Cardiac muscle cell (in vitro differentiated cells and primary cell): ENCODE measurements around the gene ADK. TPM values are rescaled to one million over a fixed set of nuclear protein-coding genes. Genes with fewer than 3 reads are reported as not detected.

Experiments
- DNase-seq, 2 donors: peaks; one replicate each; pipeline versions ENCODE4 v3.0.0 to v3.0.0-alpha.2; 2010 to 2017; ENCODE audit warnings: low read depth in 1 of 2, low spot score in 1 of 2
- H3K27ac ChIP-seq: fragments of 200-600 bp; sonication (generic); 2 replicates; pipeline ENCODE4 v1.5.1; 2016
- H3K27me3 ChIP-seq: fragments of 200-600 bp; sonication (generic); 2 replicates; pipeline ENCODE4 v1.6.0; 2016; ENCODE audit warnings: control low read depth
- H3K36me3 ChIP-seq: fragments of 200-600 bp; sonication (generic); 2 replicates; pipeline ENCODE4 v1.5.1; 2016; ENCODE audit warnings: control low read depth
- H3K4me1 ChIP-seq: fragments of 200-600 bp; sonication (generic); 2 replicates; pipeline ENCODE4 v1.8.1; 2017; ENCODE audit warnings: low read depth, mild to moderate bottlenecking, mixed run types
- H3K4me3 ChIP-seq: fragments of 200-600 bp; sonication (generic); 2 replicates; pipeline ENCODE4 v1.5.1; 2016; ENCODE audit warnings: mild to moderate bottlenecking
- H3K9me3 ChIP-seq: fragments of 200-600 bp; sonication (generic); 2 replicates; pipeline ENCODE4 v1.5.1; 2017; ENCODE audit warnings: low read depth, mild to moderate bottlenecking, control low read depth
- polyA plus RNA-seq: library from polyadenylated mRNA; unstranded; fragments of >200 nt; fragmentation: Nextera tagmentation; extraction: Ambion mirVana; gene quantifications from 2 replicates; pipeline ENCODE4 v1.2.1, GENCODE V29; 2016
- total RNA-seq: library from RNA; depleted of rRNA; stranded (reverse); fragments of >200 nt; gene quantifications from 2 replicates; pipeline ENCODE4 v1.2.3, GENCODE V29; 2016
- TF ChIP-seq, protein P1 (sequence below): IDR thresholded peaks from 2 replicates; pipeline ENCODE4 v1.5.1; 2012; ENCODE audit warnings: low read depth, mild to moderate bottlenecking, low read length

Gene ADK
- total and polyA plus RNA-seq, 2 experiments from 2014 or later, result 24.8 to 57.4 TPM

DNA sequence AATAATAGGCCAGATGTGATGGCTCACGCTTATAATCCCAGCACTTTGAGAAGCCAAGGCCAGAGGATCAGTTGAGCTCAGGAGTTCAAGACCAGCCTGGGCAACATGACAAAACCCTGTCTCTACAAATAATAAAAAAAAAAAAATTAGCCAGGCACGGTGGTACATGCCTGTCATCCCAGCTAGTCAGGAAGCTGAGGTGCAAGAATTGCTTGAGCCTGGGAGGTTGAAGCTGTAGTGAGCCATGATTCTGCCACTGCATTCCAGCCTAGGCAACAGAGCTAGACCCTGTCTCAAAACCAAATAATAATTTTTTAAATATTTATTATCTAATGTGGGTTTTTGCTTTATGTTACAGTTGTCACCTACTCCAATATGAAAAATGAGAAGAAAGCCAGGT, 178.9 kb downstream of the ADK start:
- no peak overlapping the region for H3K27ac ChIP-seq
- no peak for DNase-seq
- H3K4me1 ChIP-seq, result peaks cover 6% of the 10 kb centered on the region
- no peak overlapping the region for H3K4me3 ChIP-seq
- H3K27me3 ChIP-seq, result no peaks in the 10 kb centered on the region
- H3K9me3 ChIP-seq, result no peaks in the 10 kb centered on the region
- TF ChIP-seq, protein P1, sequence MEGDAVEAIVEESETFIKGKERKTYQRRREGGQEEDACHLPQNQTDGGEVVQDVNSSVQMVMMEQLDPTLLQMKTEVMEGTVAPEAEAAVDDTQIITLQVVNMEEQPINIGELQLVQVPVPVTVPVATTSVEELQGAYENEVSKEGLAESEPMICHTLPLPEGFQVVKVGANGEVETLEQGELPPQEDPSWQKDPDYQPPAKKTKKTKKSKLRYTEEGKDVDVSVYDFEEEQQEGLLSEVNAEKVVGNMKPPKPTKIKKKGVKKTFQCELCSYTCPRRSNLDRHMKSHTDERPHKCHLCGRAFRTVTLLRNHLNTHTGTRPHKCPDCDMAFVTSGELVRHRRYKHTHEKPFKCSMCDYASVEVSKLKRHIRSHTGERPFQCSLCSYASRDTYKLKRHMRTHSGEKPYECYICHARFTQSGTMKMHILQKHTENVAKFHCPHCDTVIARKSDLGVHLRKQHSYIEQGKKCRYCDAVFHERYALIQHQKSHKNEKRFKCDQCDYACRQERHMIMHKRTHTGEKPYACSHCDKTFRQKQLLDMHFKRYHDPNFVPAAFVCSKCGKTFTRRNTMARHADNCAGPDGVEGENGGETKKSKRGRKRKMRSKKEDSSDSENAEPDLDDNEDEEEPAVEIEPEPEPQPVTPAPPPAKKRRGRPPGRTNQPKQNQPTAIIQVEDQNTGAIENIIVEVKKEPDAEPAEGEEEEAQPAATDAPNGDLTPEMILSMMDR, result no peak
- H3K36me3 ChIP-seq, result no peaks in the 10 kb centered on the region

DNA sequence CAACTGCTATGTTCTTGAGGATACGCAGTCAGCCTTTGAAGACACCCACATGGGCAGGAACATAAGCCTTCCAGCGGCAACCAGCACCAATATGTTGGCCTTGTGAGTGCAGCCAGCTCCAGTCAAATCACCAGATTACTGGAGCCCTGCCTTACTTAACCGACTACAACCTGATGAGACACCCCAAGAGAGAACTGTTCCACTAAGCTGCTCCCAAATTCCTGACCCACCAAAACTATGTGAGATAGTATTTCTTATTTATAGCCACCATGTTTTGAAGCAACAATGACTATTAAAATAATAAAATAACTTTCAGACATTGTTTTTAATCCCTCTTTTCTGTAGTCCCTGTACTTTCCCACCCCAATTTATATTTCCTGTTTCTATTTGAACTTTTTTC, 179.6 kb downstream of the ADK start:
- H3K27me3 ChIP-seq, result no peaks in the 10 kb centered on the region
- TF ChIP-seq, protein P1, result no peak

DNA sequence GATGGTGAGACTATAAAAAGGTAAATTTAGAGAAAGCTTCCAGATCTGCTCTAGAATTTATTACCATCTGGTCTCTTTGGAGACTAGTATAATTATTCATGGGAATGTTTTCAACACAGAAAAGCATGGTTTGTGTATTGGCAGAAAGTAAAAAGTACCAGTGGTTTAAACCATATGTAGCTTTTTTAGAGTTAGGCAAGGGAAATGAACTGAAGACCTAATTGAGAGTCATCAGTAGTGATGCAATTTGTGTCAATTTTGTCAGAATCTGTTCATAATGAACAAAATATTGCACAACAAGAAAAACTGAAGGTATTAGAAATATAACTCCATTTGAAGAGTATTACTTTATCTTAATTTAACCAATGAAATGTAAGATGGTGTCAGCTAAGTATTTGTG, 181.4 kb downstream of the ADK start:
- TF ChIP-seq, protein P1, result no peak
- DNase-seq, result no peak
- Histone ChIP-seq H3K4me1 (no peaks in the 10 kb centered on the region), H3K36me3 (no peaks in the 10 kb centered on the region), H3K9me3 (no peaks in the 10 kb centered on the region), H3K27me3 (no peaks in the 10 kb centered on the region), H3K27ac (no peak overlapping the region), H3K4me3 (no peak overlapping the region)

More for the DNA sequence above, 179.6 kb downstream of the ADK start:
- no peak overlapping the region for H3K27ac ChIP-seq
- DNase-seq, result no peak
- no peaks in the 10 kb centered on the region for H3K9me3 ChIP-seq
- no peak overlapping the region for H3K4me3 ChIP-seq
- H3K36me3 ChIP-seq, result no peaks in the 10 kb centered on the region
- H3K4me1 ChIP-seq, result peaks cover 6% of the 10 kb centered on the region

DNA sequence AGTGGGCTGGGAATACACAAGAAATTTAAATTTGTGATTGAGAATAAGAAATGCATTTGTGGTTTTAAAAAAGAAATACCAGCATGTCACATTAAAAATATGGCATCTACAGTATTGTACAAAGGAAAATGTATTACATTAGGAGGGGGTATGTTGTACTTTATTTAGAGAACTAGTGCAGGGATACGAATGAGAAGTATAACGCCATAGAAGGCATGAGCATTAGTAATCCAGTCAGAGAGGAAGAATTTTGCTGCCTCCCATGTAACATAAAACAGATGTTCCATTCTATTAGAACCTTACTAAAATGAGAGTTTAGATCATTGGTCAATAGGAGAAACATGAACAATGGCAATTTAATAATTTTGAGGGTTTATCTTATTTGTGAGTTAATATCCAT, 182.2 kb downstream of the ADK start:
- H3K27ac ChIP-seq, result no peak overlapping the region
- DNase-seq, result peak in 1 of 2 donors; percentile 3
- H3K9me3 ChIP-seq, result no peaks in the 10 kb centered on the region
- H3K27me3 ChIP-seq, result no peaks in the 10 kb centered on the region
- H3K4me3 ChIP-seq, result no peak overlapping the region
- H3K36me3 ChIP-seq, result no peaks in the 10 kb centered on the region
- H3K4me1 ChIP-seq, result no peaks in the 10 kb centered on the region
- TF ChIP-seq, protein P1, result no peak

DNA sequence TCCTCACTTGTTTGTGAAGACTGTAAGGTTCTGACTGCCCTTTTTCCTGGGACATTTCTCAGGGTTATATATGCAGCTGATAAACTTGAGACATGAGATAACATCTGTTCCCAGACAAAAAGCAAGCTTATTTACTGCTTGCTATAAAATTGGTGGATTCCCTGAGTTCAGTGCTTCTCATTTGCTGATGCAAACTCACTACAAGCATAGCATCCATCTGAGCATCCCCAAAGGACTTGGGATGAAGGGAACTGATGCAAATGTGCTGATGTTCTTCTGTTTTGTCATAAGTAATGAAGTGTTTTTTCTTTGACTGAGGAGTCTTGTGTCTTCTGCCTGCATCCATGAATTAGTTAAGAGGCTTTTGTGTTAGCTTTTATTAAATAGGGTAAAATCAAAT, 183.2 kb downstream of the ADK start:
- no peak overlapping the region for H3K27ac ChIP-seq
- H3K36me3 ChIP-seq, result no peaks in the 10 kb centered on the region
- no peaks in the 10 kb centered on the region for H3K27me3 ChIP-seq
- no peaks in the 10 kb centered on the region for H3K4me1 ChIP-seq
- no peak overlapping the region for H3K4me3 ChIP-seq
- no peaks in the 10 kb centered on the region for H3K9me3 ChIP-seq
- TF ChIP-seq, protein P1, result no peak
- DNase-seq, result no peak

DNA sequence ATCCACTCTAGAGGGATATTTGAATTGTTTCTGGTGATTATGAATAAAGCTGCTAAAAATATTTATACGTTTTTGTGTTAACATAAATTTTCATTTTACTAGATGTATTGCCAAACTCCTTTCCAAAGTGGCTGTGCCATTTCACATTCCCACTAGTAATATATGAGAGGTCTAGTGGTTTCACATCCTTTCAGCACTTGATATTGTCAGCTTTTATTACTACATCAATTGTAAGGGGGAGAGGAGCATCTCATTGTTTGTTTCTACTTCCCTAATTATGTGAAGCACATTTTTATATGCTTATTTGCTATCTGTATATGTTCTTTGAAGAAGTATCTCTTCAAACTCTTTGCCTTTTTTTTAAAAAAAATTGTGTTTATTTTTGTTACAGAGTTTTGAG, 184.5 kb downstream of the ADK start:
- TF ChIP-seq, protein P1, result no peak
- H3K9me3 ChIP-seq, result no peaks in the 10 kb centered on the region
- no peaks in the 10 kb centered on the region for H3K4me1 ChIP-seq
- no peaks in the 10 kb centered on the region for H3K36me3 ChIP-seq
- H3K27ac ChIP-seq, result no peak overlapping the region
- no peak overlapping the region for H3K4me3 ChIP-seq
- no peaks in the 10 kb centered on the region for H3K27me3 ChIP-seq
- DNase-seq, result peak in 1 of 2 donors; percentile 8
